ENCODE data around the gene DAGLB. TPM values are rescaled to one million over a fixed set of nuclear protein-coding genes. Genes with fewer than 3 reads are reported as not detected.
"Not testable (repeated sequence)": the region's sequence is repeated elsewhere in the genome, so short reads cannot be mapped to it uniquely, and the experiment has no call there.

DAGLB gene
- total and polyA plus RNA-seq, 10 of the 15 experiments (the other 5 are each of a cell fraction or from before 2014, with no cell fraction given): 1.2 to 13.3 (median 10.1) TPM

- TF ChIP-seq ZBTB4 (CRISPR knock-in tag; IDR thresholded peaks at IDR 0.05) (no peak), CHD1 (IDR thresholded peaks at IDR 0.05; ENCODE audit: low read depth, low read length) (no peak)
Observed at GRCh38 chr7:6402041-6402440, 45.7 kb downstream of the DAGLB start (continued).

GRCh38 chr7:6401536-6401935 is 46.2 kb downstream of the DAGLB start:
- DNase-seq (ENCODE audit: low read depth, low spot score): no peak
- ChIA-PET CTCF (no interaction called here), POLR2A (no interaction called here), RAD21 (ENCODE audit: unreplicated experiment) (no interaction called here), SMC1A (ENCODE audit: uncharacterized antibody, unreplicated experiment) (no interaction called here)
- Histone ChIP-seq H3K9me3 (replicated peaks; ENCODE audit: control insufficient read depth, insufficient read depth, low read length) (no peaks in the 10 kb centered on the region), H3K4me1 (ENCODE audit: control insufficient read depth, insufficient read depth, low read length) (no peaks in the 10 kb centered on the region), H3K27ac (ENCODE audit: control insufficient read depth, insufficient read depth) (no peak overlapping the region), H3K9ac (ENCODE audit: control insufficient read depth, insufficient read depth, low read length) (no peak overlapping the region), H3K4me2 (ENCODE audit: control insufficient read depth, insufficient read depth) (no peak overlapping the region), H3K27me3 (replicated peaks in 1 of 2; ENCODE audit: control insufficient read depth in 2 of 2, insufficient read depth in 2 of 2, low read length in 1 of 2) (no peaks in the 10 kb centered on the region), H4K20me1 (ENCODE audit: control insufficient read depth, insufficient read depth) (peaks cover 3% of the 10 kb centered on the region; the same call in 1 of the 2 replicates), H3K4me3 (no peak overlapping the region), H3K36me3 (ENCODE audit: control insufficient read depth in 2 of 2, insufficient read depth in 2 of 2, low read length in 1 of 2) (peaks cover 21 to 23% of the 10 kb centered on the region in 2 experiments), H2AFZ (ENCODE audit: control insufficient read depth, low read depth, low read length) (no peak overlapping the region), H3K79me2 (ENCODE audit: control insufficient read depth, insufficient read depth, low read length) (peaks cover 18% of the 10 kb centered on the region)
- intact Hi-C loops (cut with micrococcal nuclease; ENCODE audit: unreplicated experiment) (no loop called here), in situ Hi-C loops (cut with MboI) (no loop called here)
- no peak for ATAC-seq
- BruUV-seq (replicated peaks): no TSS peak
- FAIRE-seq: no peak
- 100% methylated on average over 10 of the region's 10 CpGs for WGBS (ENCODE audit: insufficient coverage, insufficient replicate concordance, low lambda C conversion rate, missing lambda C conversion rate)
- TF ChIP-seq BRCA1 (IDR thresholded peaks at IDR 0.05; ENCODE audit: low read depth, low read length): no peak
- TF ChIP-seq SUPT20H (IDR thresholded peaks at IDR 0.05; ENCODE audit: borderline replicate concordance, control insufficient read depth, low read depth, low read length): no peak
- no peak for TF ChIP-seq FOXM1 (IDR thresholded peaks at IDR 0.05; ENCODE audit: low read depth, low read length)
- TF ChIP-seq NR2F1 (conservative IDR thresholded peaks at IDR 0.05): no peak
- TF ChIP-seq WRNIP1 (IDR thresholded peaks at IDR 0.05; ENCODE audit: borderline replicate concordance, low read depth, low read length): no peak
- no peak for TF ChIP-seq GABPA (IDR thresholded peaks at IDR 0.05; ENCODE audit: low read depth)
- no peak for TF ChIP-seq RAD51 (IDR thresholded peaks at IDR 0.05)
- no peak for TF ChIP-seq ASH2L (IDR thresholded peaks at IDR 0.05; ENCODE audit: borderline replicate concordance, low read depth)
- TF ChIP-seq SIX5 (IDR thresholded peaks at IDR 0.05; ENCODE audit: low read depth, low read length, severe bottlenecking): no peak

GRCh38 chr7:6400243-6401105 is 47.3 kb downstream of the DAGLB start:
- intact Hi-C loops (cut with micrococcal nuclease; ENCODE audit: unreplicated experiment); DNase-seq (ENCODE audit: low read depth, low spot score); H4K20me1 ChIP-seq (ENCODE audit: control insufficient read depth, insufficient read depth); H3K9me3 ChIP-seq (replicated peaks; ENCODE audit: control insufficient read depth, insufficient read depth, low read length); ATAC-seq; H3K4me2 ChIP-seq (ENCODE audit: control insufficient read depth, insufficient read depth); H3K27me3 ChIP-seq (replicated peaks in 1 of 2; ENCODE audit: control insufficient read depth in 2 of 2, insufficient read depth in 2 of 2, low read length in 1 of 2); H3K4me1 ChIP-seq (ENCODE audit: control insufficient read depth, insufficient read depth, low read length); SMC1A ChIA-PET (ENCODE audit: uncharacterized antibody, unreplicated experiment); CTCF ChIA-PET; H3K27ac ChIP-seq (ENCODE audit: control insufficient read depth, insufficient read depth); BruUV-seq (replicated peaks); H2AFZ ChIP-seq (ENCODE audit: control insufficient read depth, low read depth, low read length); H3K4me3 ChIP-seq; in situ Hi-C loops (cut with MboI); FAIRE-seq; RAD21 ChIA-PET (ENCODE audit: unreplicated experiment); POLR2A ChIA-PET; H3K9ac ChIP-seq (ENCODE audit: control insufficient read depth, insufficient read depth, low read length): not testable (repeated sequence)
- Histone ChIP-seq H3K79me2 (ENCODE audit: control insufficient read depth, insufficient read depth, low read length) (peaks cover 29% of the 10 kb centered on the region), H3K36me3 (ENCODE audit: control insufficient read depth in 2 of 2, insufficient read depth in 2 of 2, low read length in 1 of 2) (peaks cover 22 to 25% of the 10 kb centered on the region in 2 experiments)
- WGBS (ENCODE audit: insufficient coverage, insufficient replicate concordance, low lambda C conversion rate, missing lambda C conversion rate): 87% methylated on average over 19 of the region's 19 CpGs
